ENCODE measurements around the gene MMP24.
A peak's percentile ranks its signal among the peaks of the same experiment; 100 is the strongest.
"Not testable (repeated sequence)": the region's sequence is repeated elsewhere in the genome, so short reads cannot be mapped to it uniquely, and the experiment has no call there.

MMP24 gene

DNA sequence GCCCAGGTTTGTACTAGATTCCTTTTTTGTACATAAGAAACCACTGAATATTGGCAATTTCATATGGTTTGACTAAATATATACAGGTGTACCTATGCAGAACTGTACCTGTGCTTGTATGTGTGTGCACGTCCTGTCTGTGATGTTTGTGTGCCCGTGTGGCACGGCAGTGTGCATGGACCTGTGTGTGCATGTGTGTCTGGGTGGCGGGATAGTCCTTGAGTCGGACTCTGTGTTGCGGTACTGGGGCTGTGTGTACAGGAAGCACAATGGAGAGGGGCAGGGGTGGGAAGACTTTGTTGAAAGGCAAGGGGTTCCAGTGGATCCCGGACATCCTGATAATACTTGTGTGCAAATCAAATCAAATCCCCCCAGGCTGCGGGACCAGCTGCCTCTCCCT is 69.2 kb downstream of the MMP24 start:
- no peak for DNase-seq

GRCh38 chr20:35296101-35296554 is 69.6 kb downstream of the MMP24 start:
- no peak for DNase-seq

DNA sequence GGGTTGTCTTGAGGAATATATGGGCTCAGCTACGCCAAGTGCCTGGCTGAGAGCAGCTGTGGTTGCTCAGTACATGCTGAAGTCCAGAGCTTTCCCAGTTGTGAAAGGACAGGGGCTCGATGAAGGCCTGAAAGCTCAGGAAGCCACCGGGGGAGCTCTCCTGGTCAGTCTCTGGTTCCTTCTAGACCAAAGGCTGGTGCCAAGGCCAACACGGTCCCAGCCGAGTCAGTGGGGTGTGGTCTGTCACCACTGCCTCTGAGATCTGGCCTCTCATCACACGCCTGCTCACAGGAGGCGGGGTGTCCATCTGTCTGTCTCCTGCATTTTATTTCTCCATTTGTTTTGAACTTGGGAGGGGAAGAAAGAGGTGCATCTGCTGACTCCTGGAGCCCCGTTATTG is 70.7 kb downstream of the MMP24 start:
- no peak for DNase-seq

- no peak for DNase-seq
Observed at GRCh38 chr20:35297740-35298139, 71.2 kb downstream of the MMP24 start.

- DNase-seq: no peak
Observed at GRCh38 chr20:35298264-35298663, 71.8 kb downstream of the MMP24 start.

GRCh38 chr20:35299780-35300179 is 73.3 kb downstream of the MMP24 start:
- no peak for DNase-seq

- DNase-seq: no peak
Observed at GRCh38 chr20:35300469-35301262, 74.2 kb downstream of the MMP24 start.

DNA sequence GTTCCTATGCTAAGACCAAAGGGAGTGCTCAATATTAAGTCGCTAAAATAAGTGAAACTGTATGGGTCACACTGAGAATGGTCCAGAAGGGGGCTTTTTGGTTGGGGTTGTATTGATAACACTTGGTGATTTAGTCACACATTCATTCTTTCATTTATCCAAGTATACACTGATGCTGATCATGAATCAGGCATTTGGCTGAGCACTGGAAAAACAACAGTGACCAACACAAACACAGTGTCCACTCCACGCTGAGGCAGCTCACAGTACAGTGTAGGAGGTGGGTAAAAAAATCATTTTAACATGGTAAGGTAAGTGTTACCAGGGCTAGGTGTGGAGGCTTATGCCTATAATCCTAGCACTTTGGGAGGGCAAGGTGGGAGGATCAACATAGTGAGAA is 74.9 kb downstream of the MMP24 start:
- no peak for DNase-seq

GRCh38 chr20:35302421-35303335 is 76.2 kb downstream of the MMP24 start:
- no peak for DNase-seq

DNA sequence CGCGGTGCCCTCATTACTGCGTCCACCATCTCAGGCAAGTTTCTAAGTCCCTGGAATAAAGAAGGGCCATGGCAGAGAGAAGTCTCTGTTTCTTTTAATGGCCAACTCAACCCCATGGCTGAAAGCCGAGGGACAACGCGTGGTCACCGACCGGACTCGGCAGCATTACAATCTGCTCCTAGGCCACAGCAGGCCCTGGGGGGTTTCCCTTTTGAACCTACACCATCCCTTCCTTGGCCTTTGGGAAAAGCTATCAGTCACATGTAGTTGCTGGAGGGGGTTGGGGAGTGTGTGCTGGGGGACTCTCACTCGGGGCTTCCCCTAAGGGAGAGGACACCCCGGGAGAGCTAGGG is 76.9 kb downstream of the MMP24 start:
- no peak for DNase-seq

DNA sequence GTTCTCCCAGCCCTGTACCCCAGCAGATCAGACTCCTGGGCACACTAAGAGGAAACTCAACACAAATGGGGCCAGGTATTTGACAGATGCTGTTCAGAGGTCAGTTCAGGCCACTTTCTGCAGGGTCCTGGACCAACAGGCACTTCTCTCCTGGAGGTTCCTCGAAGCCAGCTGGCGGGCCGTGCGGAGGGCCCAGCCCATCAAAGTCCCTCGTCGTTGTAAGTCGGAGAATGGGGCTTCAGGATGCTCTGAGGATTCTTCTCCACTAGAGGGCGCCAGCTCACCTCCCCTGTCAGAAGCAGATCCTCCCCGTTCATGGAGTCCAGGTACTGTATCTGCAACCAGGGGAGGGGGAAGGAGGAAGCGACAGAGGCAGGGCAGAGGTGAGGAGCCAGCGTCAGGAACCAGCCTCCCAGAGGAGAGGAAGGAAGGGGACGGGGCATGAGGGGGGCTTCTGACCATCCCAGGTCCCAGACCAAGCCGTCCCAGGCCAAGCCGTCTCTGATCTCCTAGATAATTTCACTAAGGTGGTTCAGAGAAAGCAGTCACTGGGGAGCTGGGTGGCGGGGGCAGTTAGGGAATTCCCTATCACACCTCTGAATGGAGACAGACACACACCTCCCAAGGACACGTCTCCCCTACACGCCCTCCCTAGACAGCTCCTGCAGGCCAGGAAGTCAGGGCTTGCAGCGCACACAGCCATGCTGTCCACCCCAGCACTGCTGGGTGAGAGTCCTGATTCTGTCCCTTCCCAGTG is 77.4 kb downstream of the MMP24 start:
- DNase-seq: peak; percentile 77

DNA sequence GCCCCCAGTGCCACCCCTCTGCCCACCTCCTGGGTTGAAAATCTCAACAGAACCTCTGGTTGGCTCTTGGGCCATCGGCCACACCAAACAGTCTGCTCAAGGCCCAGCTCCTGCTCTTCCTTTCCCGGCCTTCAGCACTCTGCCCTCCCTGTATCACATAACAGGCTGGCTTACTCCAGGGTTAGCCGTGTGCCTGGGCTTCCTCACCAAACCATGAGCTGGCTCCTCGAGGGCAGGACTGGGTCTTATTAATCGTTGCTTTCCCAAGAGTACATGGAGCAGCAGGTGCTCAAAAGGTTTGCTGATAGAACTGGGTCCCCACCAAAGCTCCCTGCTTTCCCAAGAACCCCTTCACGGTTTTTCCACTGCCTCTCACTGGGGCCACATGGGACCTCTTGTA is 78.5 kb downstream of the MMP24 start:
- DNase-seq: no peak

DNA sequence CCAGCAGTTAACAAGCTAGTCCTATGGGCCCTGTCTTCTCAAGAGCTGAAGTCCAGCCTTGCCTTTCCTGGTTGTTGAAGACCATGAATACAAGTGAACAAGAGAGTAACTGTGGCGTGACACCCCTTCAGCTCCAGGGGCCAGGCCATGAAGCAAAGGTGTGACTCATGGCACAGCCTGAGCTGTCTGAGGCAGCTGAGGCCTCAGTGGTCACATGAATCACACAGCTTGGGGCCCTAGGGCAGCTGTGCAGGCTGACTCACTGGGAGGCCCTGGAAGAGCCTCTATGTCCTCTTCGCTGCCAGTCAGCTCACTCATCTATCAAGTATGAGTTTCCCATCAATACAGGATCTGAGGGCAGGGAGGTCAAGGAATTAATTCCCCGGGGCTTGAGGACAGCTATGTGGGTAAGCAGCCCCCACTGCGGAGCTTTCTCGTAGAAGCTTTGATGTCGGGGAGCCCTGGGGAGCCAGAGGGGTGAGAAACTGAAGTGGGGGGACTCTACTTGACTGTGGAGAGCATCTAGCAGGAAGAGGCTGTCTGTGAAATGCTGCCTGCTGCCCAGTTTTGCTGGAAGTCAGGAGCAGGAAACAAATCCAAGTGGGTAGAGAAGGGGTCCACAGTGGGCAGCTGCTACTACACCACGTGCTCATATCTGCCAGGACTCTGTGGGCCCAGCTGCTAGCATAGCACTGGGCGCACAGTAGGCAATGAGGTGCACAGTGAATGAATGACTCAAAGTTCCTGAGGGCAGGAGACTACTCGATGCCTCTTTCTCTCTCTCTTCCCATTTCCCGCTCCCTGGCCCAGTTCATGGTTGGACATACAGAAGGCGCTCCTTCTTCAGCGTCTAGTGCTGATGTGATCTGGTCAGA is 79.4 kb downstream of the MMP24 start:
- DNase-seq: peak; percentile 30

- DNase-seq: no peak
Observed at GRCh38 chr20:35306931-35307517, 80.5 kb downstream of the MMP24 start.

DNA sequence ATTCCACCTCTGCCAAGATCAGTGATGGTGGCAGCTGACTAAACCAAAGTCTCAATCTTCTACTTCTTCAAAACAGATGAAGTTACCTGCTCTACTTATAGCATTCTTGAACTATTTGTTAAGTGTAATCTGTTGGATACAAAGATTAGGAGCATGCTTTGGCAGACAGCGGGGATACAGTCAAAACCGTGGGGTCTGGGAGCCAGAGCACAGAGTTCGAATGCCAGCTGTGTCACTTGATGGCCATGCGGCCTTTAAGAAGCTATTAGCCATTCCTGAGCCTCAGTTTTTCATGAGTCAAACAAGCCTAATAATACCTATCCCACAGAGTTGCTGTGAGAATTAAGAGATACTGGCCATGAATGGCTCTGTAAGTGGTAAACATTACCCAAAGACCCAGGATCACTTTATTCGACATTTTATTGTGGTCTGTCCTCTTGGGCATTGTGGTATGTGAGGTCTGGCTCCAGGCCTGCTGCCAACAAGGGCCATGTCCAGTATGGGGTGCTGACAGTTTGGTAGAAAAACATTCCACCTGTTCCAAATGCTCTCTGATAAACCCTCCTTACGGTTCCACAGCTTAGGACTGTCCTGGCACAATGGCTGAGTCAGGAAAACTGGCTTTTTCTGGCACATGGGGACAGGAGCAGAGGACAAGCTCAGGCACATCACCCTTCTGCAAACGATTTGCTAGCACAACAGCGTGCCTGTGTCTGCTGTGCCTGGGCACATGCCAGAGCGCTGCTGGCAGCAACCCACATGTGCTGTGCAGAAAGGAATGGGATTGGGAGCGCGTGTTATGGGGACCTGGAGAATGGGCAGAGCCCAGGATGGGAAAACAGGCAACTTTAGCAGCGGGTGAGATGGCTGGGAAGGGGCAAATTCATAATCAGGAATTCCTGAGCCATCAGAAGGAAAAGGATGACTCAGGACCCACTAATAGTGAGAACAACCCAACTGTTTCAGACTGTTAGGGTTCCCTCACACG is 81.5 kb downstream of the MMP24 start:
- DNase-seq: no peak

DNA sequence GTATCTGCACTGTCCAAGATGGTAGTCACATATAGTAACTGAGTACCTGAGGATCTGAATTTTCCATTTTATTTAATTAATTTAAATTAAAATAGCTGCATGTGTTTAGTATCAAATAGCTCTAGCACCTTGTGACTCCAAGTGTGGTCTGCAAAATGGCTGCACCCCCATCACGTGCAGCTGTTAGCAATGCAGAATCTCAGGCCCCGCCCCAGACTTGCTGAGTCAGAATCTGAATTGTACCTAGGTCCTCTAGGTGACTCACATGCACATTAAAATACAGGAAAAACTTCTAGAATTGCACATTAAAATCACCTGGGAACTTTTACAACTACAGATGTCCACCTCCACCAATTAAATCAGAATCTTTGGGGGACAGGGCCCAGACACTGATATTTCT is 84.9 kb downstream of the MMP24 start:
- no peak for DNase-seq

- DNase-seq: no peak
Observed at GRCh38 chr20:35311822-35312221, 85.3 kb downstream of the MMP24 start.

DNA sequence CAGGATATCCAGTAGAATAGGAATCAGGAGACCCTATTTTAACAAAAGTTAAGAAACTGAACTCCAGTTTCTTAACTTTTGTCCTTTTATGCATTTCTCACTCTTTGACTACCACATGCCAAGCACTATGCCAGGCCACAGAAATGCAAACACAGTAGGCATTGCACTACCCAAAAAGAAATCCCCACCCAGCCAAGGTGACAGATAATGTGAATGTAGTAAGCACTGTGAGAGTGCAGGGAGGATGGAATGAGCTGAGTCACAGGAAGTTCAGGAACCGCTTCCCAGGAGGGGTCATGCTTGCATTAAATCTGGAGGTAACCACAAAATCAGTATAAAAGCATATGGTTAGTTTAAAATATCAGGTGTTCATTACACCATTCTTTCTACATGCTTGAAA is 85.8 kb downstream of the MMP24 start:
- no peak for DNase-seq

DNA sequence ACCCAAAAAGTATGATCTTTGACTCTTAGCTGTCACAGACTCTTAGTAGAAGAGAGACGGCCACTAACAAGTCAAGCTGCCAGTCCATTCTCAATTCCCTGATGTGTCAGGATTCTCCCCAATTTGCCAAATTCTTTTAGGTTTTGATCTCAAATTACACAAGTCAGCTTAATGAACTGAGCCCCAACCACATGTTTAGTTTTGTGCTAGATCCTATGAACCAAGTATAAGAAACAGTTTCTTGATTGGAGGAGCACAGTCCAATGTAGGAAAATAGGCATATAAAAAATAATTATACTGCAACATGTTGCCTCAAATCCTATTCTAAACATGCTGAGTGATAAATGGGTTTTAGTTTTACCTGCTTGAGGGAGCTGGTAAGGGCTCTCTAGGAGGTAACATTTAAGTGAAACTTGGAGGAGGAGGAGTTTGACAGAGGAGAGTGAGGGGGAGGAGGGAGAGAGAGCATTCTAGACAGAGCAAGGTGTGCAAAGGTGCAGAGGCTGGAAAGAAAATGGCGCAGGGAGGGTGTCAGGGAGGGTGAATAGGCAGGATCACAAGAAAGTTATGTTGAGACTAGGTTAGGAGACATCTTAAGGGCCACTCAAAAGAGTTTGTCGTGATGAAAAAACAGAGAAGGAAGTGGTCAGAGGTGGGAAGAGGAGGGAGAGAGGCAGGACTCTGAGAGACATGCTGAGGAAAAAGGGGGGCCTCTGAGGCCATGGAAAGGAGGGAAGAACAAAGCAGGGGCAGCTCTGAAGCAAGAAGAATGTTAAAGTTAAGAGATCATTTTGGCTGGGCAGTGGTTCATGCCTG is 88.5 kb downstream of the MMP24 start:
- DNase-seq: no peak

DNA sequence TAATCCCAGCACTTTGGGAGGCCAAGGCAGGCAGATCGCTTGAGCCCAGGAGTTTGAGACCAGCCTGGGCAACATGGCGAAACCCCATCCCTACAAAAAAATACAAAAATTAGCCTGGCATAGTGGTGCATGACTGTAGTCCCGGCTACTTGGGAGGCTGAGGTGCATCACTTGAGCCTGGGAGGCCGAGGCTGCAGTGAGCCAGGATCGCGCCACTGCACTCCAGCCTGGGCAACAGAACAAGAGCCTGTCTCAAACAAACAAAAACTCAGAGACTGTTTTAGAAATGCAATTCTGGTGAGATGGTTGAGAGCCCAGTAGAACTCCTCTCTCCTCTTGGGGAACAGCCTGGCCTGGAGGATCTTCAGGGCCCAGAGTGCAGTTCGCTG is 89.1 kb downstream of the MMP24 start:
- not testable (repeated sequence) for DNase-seq

Data from activated T-cell treated with anti-CD3 and anti-CD28 coated beads for 4 hours (primary cell).